AG10803 (cell line): ENCODE data around the gene SH3RF3.

Experiments
- DNase-seq: peaks from one replicate; pipeline ENCODE4 v3.0.0; 2010; ENCODE audit warnings: low read depth
- H3K4me3 ChIP-seq: 2 replicates; pipeline ENCODE4 v1.5.1; 2011; ENCODE audit warnings: mild to moderate bottlenecking, low read length, control low read depth
- TF ChIP-seq, protein P1 (sequence below): conservative IDR thresholded peaks from 2 replicates; pipeline ENCODE4 v1.5.1; 2011; ENCODE audit warnings: mild to moderate bottlenecking, low read length, control low read depth, inconsistent platforms

The SH3RF3 gene

DNA sequence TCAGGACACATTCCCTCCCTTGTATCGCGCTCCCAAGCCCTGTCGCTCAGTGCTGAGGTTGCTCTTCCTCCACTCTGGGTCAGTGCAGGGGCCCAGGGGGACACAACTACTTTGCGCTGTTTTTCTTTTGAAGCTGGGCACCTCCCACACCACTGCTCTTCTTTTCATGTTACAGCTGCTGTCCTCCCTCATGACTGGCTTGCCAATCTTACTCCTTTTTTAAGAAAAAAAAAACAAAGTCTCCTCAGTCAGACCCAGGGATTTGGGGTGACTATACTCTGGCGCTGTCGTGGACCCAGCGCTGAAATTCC, 264.6 kb downstream of the SH3RF3 start:
- TF ChIP-seq, protein P1, sequence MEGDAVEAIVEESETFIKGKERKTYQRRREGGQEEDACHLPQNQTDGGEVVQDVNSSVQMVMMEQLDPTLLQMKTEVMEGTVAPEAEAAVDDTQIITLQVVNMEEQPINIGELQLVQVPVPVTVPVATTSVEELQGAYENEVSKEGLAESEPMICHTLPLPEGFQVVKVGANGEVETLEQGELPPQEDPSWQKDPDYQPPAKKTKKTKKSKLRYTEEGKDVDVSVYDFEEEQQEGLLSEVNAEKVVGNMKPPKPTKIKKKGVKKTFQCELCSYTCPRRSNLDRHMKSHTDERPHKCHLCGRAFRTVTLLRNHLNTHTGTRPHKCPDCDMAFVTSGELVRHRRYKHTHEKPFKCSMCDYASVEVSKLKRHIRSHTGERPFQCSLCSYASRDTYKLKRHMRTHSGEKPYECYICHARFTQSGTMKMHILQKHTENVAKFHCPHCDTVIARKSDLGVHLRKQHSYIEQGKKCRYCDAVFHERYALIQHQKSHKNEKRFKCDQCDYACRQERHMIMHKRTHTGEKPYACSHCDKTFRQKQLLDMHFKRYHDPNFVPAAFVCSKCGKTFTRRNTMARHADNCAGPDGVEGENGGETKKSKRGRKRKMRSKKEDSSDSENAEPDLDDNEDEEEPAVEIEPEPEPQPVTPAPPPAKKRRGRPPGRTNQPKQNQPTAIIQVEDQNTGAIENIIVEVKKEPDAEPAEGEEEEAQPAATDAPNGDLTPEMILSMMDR: no peak
- no peak for DNase-seq
- H3K4me3 ChIP-seq: no peak overlapping the region

DNA sequence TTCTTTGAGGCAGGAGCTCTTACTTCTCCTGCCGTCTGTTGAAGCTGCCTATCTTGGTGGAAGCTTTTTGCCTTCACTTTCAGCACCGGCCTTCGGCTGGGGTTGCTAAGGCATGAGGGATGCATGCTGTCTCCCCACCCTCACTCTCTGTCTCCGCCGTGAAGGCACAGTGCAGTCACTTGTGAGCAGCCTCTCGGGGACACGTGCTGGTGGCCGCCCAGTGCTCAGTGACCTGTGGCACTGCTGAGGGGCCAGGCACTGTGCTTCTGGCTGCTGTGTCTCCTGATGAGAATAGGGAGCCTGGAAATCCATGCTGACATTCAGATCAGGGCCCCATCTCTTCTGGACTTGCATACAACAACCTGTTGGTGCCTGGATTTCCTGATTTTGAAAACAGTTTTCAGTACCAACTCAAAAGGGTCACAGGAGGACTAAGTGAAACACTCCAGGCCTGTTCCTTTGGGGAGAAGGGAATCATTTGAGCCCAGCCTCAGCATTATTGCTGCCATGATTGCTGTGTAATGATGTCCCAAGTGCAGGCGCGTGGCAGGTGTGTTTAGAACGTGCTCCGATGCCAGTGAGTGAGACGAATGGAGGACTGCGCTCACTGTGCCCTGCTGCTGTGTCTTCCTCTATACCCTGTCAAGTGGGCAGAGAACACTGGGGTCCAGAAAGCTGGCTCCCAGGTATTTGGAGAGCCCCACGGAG, 266.6 kb downstream of the SH3RF3 start:
- H3K4me3 ChIP-seq: no peak overlapping the region
- DNase-seq: no peak
- TF ChIP-seq, protein P1: no peak

DNA sequence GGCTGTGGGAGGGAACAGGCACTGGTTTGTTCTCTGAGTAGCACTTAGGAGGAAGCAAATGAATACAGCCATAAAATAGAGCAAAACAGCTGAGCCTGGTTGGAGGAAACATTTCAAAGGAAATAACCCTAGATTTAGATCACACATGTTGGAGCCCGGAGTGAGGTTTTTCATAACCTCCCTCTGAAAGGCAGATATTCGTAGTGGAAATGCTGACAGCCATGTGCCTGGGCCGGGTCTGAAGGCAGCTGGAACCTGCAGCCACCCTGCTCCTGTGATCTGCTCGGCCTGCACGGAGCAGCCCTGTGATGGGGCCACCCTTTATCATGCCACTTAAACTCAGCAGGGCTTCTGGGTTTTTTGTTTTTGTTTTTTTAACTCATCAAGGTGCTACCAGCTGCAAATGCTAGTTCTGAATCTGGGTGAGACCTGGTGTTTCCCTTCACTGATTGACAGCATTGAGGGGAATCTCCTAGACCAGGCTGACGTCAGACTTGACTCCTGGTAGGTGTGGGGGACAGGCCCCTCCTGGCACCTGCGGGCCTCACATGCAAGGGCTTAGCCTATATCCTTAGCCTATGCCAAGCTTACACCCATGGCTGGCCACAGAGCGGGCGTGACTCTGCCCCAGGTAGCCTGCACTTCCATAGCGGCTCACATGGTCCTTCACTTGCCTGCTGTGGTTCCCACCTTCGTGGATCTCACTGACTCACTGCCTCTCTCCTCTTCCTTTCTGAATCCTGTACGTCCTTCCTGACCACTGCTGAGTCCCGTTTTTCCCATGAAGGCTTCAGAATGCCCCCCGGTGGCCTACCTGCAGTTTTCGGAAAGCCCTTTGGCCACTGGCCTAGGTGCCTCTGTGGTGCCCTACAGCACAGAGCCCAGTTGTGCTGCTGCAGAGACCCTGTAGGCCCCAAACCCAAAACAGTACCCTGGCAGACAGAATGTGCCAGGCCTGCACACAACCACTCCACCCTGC, 267.5 kb downstream of the SH3RF3 start:
- no peak overlapping the region for H3K4me3 ChIP-seq
- no peak for DNase-seq
- TF ChIP-seq, protein P1: peak; percentile 11; the same call in 1 of the 2 replicates

DNA sequence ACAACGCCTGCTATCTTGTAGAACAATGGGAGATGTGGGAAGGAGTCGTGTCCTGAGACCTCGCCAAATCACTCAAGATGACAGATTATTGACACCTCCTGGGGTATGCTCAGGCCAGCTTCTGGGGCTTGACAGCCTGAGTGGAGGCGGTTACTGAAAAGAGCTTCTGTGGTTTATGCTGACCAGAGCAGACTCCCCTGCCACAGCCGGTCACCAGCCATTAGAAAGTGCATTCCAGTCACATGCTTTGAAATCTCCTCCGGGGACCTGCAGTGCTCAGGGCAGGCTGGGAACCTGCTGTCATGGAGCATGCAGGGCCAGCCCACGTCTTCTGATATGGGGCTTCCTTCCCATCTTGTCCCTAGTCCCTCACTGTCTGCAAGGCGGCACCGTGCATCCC, 268.9 kb downstream of the SH3RF3 start:
- TF ChIP-seq, protein P1: no peak
- no peak for DNase-seq
- no peak overlapping the region for H3K4me3 ChIP-seq

DNA sequence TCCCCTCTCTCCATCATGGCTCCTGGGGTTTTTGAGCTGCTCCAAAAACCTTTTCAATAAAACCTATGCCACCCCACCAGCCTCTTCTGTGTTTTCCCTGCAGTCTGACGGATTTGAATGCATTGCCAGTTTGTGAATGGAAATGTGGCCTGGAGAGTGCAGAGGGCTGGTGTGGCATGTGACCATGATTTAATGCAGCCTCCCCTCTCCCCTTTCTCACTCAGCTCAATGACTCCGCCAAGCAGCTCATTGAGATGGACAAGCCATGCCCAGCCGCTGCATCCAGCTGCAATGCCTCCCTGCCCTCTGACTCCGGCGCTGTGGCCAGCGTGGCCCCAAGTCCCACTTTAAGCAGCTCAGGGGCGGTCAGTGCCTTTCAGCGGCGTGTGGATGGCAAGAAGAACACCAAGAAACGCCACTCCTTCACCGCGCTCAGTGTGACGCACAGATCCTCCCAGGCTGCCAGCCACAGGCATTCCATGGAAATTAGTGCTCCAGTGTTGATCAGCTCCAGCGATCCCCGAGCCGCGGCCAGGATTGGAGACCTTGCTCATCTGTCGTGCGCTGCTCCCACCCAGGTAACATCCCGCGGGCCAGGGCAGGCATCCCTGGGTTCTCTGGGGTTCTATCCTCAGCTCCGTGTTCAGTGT, 269.5 kb downstream of the SH3RF3 start:
- TF ChIP-seq, protein P1: no peak
- no peak overlapping the region for H3K4me3 ChIP-seq
- DNase-seq: no peak

DNA sequence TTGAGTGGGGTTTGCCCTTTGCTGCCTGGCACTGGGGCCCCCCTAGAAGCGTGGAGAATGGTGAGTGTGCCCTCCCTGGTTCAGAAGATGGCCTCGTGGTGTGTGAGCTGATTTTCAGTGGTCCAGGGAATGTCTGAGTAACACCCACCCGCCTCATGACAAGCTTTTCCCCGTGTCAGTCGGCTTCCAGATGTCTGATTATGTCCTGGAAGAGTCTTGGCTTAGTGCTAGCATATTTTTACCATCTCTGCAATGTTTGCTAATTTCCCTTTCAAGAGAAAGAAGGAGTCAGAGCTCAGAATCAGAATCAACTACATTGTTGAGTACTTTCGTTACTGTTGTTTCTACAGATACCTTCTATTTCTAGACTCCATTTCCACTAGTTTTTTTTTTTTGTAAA, 270.1 kb downstream of the SH3RF3 start:
- H3K4me3 ChIP-seq: no peak overlapping the region
- TF ChIP-seq, protein P1: no peak
- no peak for DNase-seq
